Spleen (tissue), 11 donors: Measurements from ENCODE around the gene CAMTA1. TPM values are rescaled to one million over a fixed set of nuclear protein-coding genes. Genes with fewer than 3 reads are reported as not detected.
A peak's percentile ranks its signal among the peaks of the same experiment; 100 is the strongest.
"Not testable (repeated sequence)": the region's sequence is repeated elsewhere in the genome, so short reads cannot be mapped to it uniquely, and the experiment has no call there.

Source experiments
- DNase-seq: peaks from one replicate; pipeline ENCODE4 v3.0.0-alpha.2; 2020
- H3K27ac ChIP-seq, 8 donors: fragments of 200-600 bp; sonication (generic) in 7 of 8; 1 replicate in 4 of 8; 2 replicates in 4 of 8; pipeline versions ENCODE4 v1.5.0 to v1.8.0; 2016 to 2021; ENCODE audit warnings: inconsistent platforms in 4 of 8, mild to moderate bottlenecking in 4 of 8, moderate library complexity in 1 of 8
- H3K27me3 ChIP-seq, 7 donors: fragments of 200-600 bp; sonication (generic) in 6 of 7; replicated peaks in 1 of 7; 1 replicate in 4 of 7; 2 replicates in 3 of 7; pipeline versions ENCODE4 v1.5.0 to v1.8.0; 2016 to 2021; ENCODE audit warnings: inconsistent platforms in 3 of 7, mild to moderate bottlenecking in 1 of 7
- H3K36me3 ChIP-seq, 6 donors: fragments of 200-600 bp; sonication (generic) in 5 of 6; 1 replicate in 4 of 6; 2 replicates in 2 of 6; pipeline versions ENCODE4 v1.5.0 to v1.8.0; 2016 to 2021; ENCODE audit warnings: inconsistent platforms in 2 of 6
- H3K4me1 ChIP-seq, 6 donors: fragments of 200-600 bp; sonication (generic) in 5 of 6; 1 replicate in 3 of 6; 2 replicates in 3 of 6; pipeline versions ENCODE4 v1.5.0 to v1.8.0; 2016 to 2021; ENCODE audit warnings: inconsistent platforms in 3 of 6
- H3K4me3 ChIP-seq, 8 donors: fragments of 200-600 bp; sonication (generic) in 7 of 8; 1 replicate in 4 of 8; 2 replicates in 4 of 8; pipeline versions ENCODE4 v1.5.0 to v1.8.0; 2016 to 2021; ENCODE audit warnings: inconsistent platforms in 4 of 8, mild to moderate bottlenecking in 4 of 8, moderate library complexity in 2 of 8
- H3K9me3 ChIP-seq, 8 donors: fragments of 200-600 bp; sonication (generic) in 7 of 8; 1 replicate in 4 of 8; 2 replicates in 4 of 8; pipeline versions ENCODE4 v1.5.0 to v1.8.0; 2016 to 2021; ENCODE audit warnings: inconsistent platforms in 4 of 8
- POLR2A ChIP-seq, 3 donors: fragments of 450-650 bp; IDR thresholded peaks; one replicate each; pipeline ENCODE4 v1.5.1; 2017; ENCODE audit warnings: antibody characterized with exemption in 3 of 3, mild to moderate bottlenecking in 1 of 3
- POLR2AphosphoS5 ChIP-seq, 3 donors: sonication (generic); formaldehyde crosslinking; IDR thresholded peaks; one replicate each; pipeline ENCODE4 v1.5.1; 2017; ENCODE audit warnings: antibody characterized with exemption in 3 of 3
- WGBS, 5 donors: extraction: QIAGEN DNeasy Blood & Tissue Kit in 3 of 5; methylation state at CpG; one replicate each; pipeline versions ENCODE4 v1.1.5 to v1.1.7; 2013 to 2018; 5-methylcytosine and 5-hydroxymethylcytosine counted together
- intact Hi-C: fragments of 100-400 bp; cut with DNase I; formaldehyde crosslinking; loops from one replicate; pipeline ENCODE4 v1.15.0; 2023; ENCODE audit warnings: low total_unique reads
- polyA plus RNA-seq, 3 donors: library from polyadenylated mRNA; stranded (reverse); fragments of 200-250 nt; gene quantifications; one replicate each; pipeline ENCODE4 v1.2.1, GENCODE V29; 2013
- total RNA-seq, 7 donors: library from RNA; depleted of rRNA in 3 of 7; stranded (reverse); fragments of >200 nt in 3 of 7; fragmentation: NEBNext Ultra II Directional in 4 of 7; extraction: Animal tissue kit (Norgen Biotek cat#: 25700) in 4 of 7; gene quantifications; one replicate each; pipeline versions ENCODE4 v1.1.0 to v1.2.1, GENCODE V29; 2016 to 2021
- TF ChIP-seq, protein P1 (sequence below), 11 experiments: fragments of 200-600 bp in 7 of 11; fragments of 450-650 bp in 4 of 11; sonication (generic) in 4 of 11; IDR thresholded peaks in 8 of 11; conservative IDR thresholded peaks in 3 of 11; 1 replicate in 7 of 11; 2 replicates in 4 of 11; pipeline versions ENCODE4 v1.4.0 to v1.8.0; 2016 to 2021; ENCODE audit warnings: antibody characterized with exemption in 11 of 11, inconsistent platforms in 4 of 11, mild to moderate bottlenecking in 1 of 11
- donor health status: healthy with polysubstance abuse.
- donor health status: DM: no; HTN: no; CAD: no; lungs with moderate emphysema.
- donor health status: DM: no; HTN: no; CAD: no.
- donor health status: Bipolar disorder and iron deficiency.
- donor health status: healthy.
- donor health status: DM: no; HTN: no; CAD: no.
- donor health status: DM: yes; HTN: yes; CAD: no.

CAMTA1 gene
- total and polyA plus RNA-seq, 10 donors = 53.0 to 106 (median 77.3) TPM

DNA sequence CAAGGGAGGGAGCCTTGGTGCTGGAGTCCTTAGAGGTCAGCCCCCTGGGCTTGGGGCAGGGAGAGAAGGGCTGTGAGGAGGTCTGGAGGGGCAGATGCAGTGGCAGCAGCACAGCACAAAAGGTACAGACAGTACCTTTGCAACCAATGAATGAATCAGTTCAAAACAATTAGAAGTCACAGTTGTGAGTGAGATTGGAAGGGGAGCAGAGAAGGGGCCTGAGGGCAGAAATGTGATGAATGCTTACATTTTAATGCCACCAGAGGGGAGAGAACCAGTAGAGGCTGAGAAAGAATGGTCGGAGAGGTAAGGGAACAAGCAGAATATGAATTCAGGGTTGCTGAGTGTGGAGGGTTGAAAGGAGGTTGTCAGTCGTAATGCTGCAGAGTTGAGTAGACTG is 24.2 kb downstream of the CAMTA1 start:
- no peaks in the 10 kb centered on the region for H3K27me3 ChIP-seq
- intact Hi-C loops = no loop called here
- no peak for TF ChIP-seq POLR2AphosphoS5 (IDR thresholded peaks at IDR 0.05)
- TF ChIP-seq, protein P1, sequence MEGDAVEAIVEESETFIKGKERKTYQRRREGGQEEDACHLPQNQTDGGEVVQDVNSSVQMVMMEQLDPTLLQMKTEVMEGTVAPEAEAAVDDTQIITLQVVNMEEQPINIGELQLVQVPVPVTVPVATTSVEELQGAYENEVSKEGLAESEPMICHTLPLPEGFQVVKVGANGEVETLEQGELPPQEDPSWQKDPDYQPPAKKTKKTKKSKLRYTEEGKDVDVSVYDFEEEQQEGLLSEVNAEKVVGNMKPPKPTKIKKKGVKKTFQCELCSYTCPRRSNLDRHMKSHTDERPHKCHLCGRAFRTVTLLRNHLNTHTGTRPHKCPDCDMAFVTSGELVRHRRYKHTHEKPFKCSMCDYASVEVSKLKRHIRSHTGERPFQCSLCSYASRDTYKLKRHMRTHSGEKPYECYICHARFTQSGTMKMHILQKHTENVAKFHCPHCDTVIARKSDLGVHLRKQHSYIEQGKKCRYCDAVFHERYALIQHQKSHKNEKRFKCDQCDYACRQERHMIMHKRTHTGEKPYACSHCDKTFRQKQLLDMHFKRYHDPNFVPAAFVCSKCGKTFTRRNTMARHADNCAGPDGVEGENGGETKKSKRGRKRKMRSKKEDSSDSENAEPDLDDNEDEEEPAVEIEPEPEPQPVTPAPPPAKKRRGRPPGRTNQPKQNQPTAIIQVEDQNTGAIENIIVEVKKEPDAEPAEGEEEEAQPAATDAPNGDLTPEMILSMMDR (IDR thresholded peaks at IDR 0.05 in 8 of 11, conservative IDR thresholded peaks at IDR 0.05 in 3 of 11) = no peak
- TF ChIP-seq POLR2A (IDR thresholded peaks at IDR 0.05) = no peak
- DNase-seq = no peak
- H3K36me3 ChIP-seq = peaks cover 0 to 21% (median 0%) of the 10 kb centered on the region in 6 donors
- H3K4me3 ChIP-seq = no peak overlapping the region
- H3K27ac ChIP-seq = no peak overlapping the region
- peaks cover 0 to 57% (median 35%) of the 10 kb centered on the region in 6 donors for H3K4me1 ChIP-seq
- H3K9me3 ChIP-seq = no peaks in the 10 kb centered on the region
- WGBS, 5 donors = 91 to 100% (median 95%) methylated on average over 2 of the region's 2 CpGs

DNA sequence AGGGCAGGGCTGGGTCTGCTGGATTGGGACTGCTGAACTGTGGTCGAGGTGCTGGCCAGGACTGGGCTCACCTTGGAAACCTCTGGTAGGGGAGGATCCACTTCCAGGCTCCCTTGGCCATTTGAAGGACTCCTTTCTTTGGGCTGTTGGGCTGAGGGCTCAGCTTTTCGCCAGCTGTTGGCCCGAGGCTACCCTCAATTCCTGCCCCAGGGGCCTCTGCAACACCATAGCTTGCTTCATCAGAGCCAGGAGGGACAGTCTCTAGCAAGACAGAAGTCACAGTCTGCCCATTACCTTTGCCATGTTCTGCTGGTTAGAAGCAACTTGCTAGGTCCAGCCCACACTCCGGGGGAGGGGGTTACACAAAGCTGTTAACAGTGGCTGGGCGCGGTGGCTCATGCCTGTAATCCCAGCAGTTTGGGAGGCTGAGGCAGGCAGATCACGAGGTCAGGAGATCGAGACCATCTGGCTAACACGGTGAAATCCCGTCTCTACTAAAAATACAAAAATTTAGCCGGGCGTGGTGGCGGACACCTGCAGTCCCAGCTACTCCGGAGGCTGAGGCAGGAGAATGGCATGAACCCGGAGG is 25.0 kb downstream of the CAMTA1 start:
- peaks cover 0 to 21% (median 0%) of the 10 kb centered on the region in 6 donors for H3K36me3 ChIP-seq
- intact Hi-C loops, H3K27ac ChIP-seq, DNase-seq, H3K27me3 ChIP-seq, H3K9me3 ChIP-seq, H3K4me3 ChIP-seq: not testable (repeated sequence)
- 92 to 98% (median 96%) methylated on average over 14 to 15 of the region's 15 CpGs for WGBS, 5 donors
- peaks cover 0 to 53% (median 27%) of the 10 kb centered on the region in 6 donors for H3K4me1 ChIP-seq

DNA sequence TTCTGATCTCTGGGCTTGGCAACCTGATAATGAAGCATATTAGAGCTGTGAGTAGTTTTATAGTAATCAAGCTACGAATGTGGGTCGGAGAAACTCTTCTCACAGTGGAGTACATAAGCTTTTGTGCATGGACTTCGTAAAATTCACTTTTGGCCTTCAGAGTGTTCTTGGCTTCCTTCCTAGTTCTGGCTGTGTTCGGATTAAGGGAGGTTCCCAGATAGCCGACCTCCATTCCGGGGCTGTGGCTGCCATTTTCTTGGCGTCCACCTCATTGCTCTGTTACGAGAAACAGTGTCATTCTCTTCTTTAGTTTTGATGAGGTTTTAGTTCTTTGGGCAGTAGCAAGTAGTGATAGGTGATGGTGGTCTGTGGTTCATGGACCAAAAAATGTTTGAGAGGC is 26.3 kb downstream of the CAMTA1 start:
- Histone ChIP-seq H3K9me3 (no peaks in the 10 kb centered on the region), H3K27ac (peak overlapping the region in 7 of 8 donors; percentile 31 to 64 (median 48)), H3K4me1 (peaks cover 0 to 48% (median 14%) of the 10 kb centered on the region in 6 donors), H3K4me3 (no peak overlapping the region), H3K27me3 (no peaks in the 10 kb centered on the region), H3K36me3 (peaks cover 0 to 21% (median 0%) of the 10 kb centered on the region in 6 donors)
- TF ChIP-seq POLR2AphosphoS5 (IDR thresholded peaks at IDR 0.05) = no peak
- 62 to 93% (median 78%) methylated on average over 8 of the region's 8 CpGs for WGBS, 5 donors
- DNase-seq = no peak
- intact Hi-C loops = no loop called here

DNA sequence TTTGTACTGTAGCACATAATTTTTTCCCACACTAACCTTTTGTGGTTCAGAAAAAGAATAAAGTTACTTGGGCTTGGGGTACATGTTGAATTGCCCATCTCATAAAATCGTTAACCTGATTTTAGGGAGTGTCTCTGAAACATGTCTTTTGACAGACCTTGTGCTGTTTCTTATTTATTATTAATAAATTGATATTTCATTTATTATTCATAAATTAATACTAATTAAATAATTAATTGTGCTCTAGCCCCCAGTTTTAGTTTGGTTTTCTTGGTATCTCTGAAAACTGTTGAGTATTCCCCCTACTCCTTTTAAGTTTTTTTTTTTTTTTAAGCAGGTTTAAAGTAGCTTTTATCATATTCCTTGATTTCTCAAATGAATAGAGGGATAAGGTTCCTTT is 27.9 kb downstream of the CAMTA1 start:
- H3K27me3 ChIP-seq = no peaks in the 10 kb centered on the region
- intact Hi-C loops = no loop called here
- no peak overlapping the region for H3K27ac ChIP-seq
- H3K4me3 ChIP-seq = no peak overlapping the region
- H3K36me3 ChIP-seq = peaks cover 0 to 21% (median 0%) of the 10 kb centered on the region in 6 donors
- DNase-seq = no peak
- TF ChIP-seq POLR2AphosphoS5 (IDR thresholded peaks at IDR 0.05) = no peak
- no peak for TF ChIP-seq POLR2A (IDR thresholded peaks at IDR 0.05)
- TF ChIP-seq, protein P1 (IDR thresholded peaks at IDR 0.05 in 8 of 11, conservative IDR thresholded peaks at IDR 0.05 in 3 of 11) = no peak
- H3K9me3 ChIP-seq = no peaks in the 10 kb centered on the region
- WGBS, 5 donors = 82 to 94% (median 90%) methylated on average over 1 of the region's 1 CpG
- H3K4me1 ChIP-seq = peaks cover 0 to 46% (median 5%) of the 10 kb centered on the region in 6 donors

DNA sequence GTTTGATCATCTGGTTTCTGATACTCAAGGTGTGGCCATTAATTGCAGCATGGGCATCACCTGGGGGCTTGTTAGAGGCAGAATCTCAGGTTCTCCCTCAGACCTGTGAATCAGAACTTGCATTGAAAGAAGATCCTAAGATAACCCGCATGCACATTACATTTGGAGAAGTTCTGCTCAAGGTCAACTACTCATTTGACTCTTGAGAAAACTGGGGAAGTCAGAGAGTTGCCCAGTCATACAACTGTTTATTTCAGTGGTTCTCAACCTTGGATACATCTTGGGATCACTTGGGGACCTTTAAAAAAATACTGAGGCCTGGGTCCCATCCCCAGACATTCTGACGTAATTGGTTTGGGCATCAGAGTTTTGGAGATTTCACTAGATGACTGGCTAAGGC is 30.5 kb downstream of the CAMTA1 start:
- H3K9me3 ChIP-seq = no peaks in the 10 kb centered on the region
- H3K36me3 ChIP-seq = no peaks in the 10 kb centered on the region
- no peak overlapping the region for H3K4me3 ChIP-seq
- peaks cover 13 to 64% (median 26%) of the 10 kb centered on the region in 6 donors for H3K4me1 ChIP-seq
- no peak for DNase-seq
- no peaks in the 10 kb centered on the region for H3K27me3 ChIP-seq
- intact Hi-C loops = no loop called here
- TF ChIP-seq, protein P1 (IDR thresholded peaks at IDR 0.05 in 8 of 11, conservative IDR thresholded peaks at IDR 0.05 in 3 of 11) = no peak
- TF ChIP-seq POLR2AphosphoS5 (IDR thresholded peaks at IDR 0.05) (no peak), POLR2A (IDR thresholded peaks at IDR 0.05) (no peak)
- WGBS, 5 donors = 84 to 92% (median 88%) methylated on average over 2 of the region's 2 CpGs
- H3K27ac ChIP-seq = no peak overlapping the region
